HG02970 (cell line): ENCODE measurements around the gene PATL2.
"Not testable (repeated sequence)": the region's sequence is repeated elsewhere in the genome, so short reads cannot be mapped to it uniquely, and the experiment has no call there.

Experiments
- ATAC-seq: cut with Tn5 transposase; IDR thresholded peaks from one replicate; pipeline ENCODE4 v1.9.1; 2021; ENCODE audit warnings: mild to moderate bottlenecking, moderate library complexity, moderate number of reproducible peaks; ENCODE audit not compliant: unreplicated experiment, low FRiP score

Gene PATL2

DNA sequence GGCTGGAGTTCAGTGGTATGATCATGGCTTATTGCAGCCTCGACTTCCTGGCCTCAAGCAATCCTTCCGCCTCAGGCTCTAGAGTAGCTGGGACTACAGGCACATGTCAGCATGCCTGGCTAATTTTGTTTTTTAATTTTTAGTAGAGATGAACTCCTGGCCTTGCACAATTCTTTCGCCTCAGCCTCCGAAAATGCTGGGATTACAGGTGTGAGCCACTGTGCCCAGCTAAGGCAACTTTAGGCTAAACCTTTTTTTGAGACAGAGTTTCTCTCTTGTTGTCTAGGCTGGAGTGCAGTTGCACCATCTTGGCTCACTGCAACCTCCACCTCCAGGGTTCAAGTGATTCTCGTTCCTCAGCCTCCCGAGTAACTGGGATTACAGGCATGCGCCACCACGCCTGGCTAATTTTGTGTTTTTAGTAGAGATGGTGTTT, 8.9 kb upstream of the PATL2 start:
- ATAC-seq = not testable (repeated sequence)

DNA sequence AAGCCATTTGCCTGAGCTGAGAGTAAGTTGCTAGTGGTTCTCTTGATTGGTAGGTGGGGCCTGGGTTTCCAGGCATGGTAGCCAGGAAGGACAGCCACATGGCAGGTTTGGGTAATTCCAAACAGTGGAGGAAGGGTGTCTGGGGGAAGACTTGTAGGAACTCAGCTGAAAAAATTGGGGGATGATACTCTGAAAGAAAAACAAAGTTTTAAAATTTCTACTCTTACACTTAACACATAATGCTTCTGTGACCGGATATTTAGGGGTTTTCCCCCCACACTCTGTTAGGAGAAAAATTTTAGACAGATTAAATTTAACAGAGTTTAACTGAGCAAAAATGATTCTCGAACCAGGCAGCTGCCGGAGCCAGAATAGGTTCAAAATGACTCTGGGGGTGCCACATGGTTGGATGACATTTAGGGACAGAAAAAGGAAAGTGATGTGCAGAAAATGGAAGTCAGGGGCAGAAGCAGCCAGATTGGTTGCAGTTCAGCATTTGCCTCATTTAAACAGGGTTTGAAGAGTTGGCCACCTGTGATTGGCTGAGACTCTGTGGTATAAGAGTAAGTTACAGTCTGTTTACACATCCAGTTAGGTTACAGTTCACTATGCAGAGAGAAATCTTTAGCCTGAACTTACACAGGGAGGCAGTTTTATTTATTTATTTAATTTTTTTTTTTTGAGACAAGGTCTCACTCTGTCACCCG, 8.3 kb upstream of the PATL2 start:
- ATAC-seq = peak; percentile 40

DNA sequence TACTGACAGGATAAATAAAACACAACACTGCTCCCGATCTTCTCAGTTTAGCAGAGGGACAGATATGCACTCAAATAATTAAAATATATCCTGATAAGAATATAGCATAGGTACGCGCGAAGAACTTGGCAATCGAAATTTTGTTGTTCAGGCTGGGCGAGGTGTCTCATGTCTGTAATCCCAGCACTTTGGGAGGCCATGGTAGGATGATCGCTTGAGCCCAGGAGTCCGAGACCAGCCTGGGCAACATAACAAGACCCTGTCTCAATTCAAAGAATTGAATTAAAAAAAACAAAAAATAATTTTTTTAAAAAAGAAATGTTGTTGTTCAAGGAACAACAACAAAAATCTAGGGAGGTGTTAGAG, 7.8 kb upstream of the PATL2 start:
- ATAC-seq = no peak

DNA sequence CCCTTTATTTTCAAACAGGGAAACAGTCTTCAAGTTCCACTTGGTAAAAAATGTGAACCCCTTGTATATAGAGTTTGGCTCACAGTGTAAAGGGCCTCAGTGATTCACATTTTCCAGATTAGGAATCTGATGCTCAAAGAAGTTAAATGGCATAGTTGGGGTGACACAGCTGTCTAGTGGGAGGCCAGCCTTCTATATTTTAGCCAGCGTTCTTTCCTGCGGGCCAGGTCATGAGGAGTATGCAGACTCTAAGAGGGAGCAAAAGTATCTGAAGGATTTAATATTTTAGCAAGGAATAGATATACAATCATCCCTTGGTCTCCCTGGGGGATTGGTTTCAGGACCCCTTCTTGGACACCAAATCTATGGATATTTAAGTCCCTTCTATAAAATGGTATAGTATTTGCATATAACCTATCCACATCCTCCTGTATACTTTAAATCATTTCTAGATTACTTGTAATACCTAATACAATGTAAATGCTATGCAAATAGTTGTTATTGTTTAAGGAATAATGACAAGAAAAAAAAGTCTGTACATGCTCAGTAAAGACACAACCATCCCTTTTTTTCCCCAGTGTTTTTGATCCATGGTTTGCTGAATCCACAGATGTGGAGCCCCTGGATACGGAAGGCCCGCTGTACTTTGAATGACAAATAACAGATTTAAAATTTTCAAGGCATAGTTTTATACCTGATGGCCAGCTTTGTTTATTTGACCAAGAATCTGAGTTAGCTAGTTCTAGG, 7.2 kb upstream of the PATL2 start:
- no peak for ATAC-seq

DNA sequence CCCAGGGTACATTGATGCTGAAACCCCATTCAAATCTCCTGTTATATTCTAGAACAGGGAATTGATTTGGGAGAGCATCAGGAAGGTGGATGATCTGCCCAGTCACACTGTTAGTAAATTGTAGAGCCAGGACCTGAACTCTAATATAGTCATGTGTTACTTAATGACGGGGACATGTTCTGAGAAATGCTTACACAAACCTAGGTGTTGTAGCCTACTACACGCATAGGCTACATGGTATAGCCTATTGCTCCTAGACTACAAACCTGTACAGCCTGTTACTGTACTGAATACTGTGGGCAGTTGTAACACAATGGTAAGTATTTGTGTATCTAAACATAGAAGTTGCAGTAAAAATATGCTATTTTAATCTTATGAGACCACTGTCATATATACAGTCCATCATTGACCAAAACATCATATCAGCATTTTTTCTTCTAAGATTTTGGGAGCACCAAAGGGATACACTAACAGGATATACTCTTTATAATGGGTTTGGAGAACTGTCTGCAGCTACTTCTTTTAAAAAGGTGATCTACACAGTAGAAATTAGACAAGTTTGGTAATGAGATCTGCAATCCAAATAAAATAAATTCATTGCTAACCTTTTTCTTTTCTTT, 6.0 kb upstream of the PATL2 start:
- ATAC-seq = no peak

DNA sequence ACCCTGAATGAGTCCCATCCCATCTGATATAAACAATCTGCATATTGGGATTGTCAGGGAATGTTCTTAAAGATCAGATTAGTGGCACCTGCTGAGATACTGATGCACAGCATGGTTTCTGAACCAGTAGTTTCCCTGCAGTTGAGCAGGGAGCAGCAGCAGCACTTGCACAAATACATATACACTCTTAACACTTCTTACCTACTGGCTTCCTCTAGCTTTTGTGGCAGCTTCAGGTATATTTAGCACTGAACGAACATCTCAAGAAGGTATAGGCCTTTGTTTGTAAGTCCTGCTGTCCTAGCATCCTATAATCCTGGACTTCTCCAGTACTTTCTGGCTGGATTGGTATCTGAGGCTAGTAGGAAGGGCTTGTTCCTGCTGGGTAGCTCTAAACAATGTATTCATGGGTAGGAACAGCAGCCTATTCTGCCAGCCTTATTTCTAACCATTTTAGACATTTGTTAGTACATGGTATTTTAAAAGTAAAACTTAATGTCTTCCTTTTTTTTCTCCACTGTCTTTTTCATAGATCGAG, 4.7 kb upstream of the PATL2 start:
- ATAC-seq = no peak

DNA sequence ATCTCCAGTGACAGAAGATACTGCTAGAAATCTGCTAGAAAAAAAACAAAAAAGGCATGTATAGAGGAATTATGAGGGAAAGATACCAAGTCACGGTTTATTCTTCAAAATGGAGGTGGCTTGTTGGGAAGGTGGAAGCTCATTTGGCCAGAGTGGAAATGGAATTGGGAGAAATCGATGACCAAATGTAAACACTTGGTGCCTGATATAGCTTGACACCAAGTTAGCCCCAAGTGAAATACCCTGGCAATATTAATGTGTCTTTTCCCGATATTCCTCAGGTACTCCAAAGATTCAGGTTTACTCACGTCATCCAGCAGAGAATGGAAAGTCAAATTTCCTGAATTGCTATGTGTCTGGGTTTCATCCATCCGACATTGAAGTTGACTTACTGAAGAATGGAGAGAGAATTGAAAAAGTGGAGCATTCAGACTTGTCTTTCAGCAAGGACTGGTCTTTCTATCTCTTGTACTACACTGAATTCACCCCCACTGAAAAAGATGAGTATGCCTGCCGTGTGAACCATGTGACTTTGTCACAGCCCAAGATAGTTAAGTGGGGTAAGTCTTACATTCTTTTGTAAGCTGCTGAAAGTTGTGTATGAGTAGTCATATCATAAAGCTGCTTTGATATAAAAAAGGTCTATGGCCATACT, 4.1 kb upstream of the PATL2 start:
- no peak for ATAC-seq

DNA sequence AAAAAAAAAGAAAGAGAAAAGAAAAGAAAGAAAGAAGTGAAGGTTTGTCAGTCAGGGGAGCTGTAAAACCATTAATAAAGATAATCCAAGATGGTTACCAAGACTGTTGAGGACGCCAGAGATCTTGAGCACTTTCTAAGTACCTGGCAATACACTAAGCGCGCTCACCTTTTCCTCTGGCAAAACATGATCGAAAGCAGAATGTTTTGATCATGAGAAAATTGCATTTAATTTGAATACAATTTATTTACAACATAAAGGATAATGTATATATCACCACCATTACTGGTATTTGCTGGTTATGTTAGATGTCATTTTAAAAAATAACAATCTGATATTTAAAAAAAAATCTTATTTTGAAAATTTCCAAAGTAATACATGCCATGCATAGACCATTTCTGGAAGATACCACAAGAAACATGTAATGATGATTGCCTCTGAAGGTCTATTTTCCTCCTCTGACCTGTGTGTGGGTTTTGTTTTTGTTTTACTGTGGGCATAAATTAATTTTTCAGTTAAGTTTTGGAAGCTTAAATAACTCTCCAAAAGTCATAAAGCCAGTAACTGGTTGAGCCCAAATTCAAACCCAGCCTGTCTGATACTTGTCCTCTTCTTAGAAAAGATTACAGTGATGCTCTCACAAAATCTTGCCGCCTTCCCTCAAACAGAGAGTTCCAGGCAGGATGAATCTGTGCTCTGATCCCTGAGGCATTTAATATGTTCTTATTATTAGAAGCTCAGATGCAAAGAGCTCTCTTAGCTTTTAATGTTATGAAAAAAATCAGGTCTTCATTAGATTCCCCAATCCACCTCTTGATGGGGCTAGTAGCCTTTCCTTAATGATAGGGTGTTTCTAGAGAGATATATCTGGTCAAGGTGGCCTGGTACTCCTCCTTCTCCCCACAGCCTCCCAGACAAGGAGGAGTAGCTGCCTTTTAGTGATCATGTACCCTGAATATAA, 2.2 kb upstream of the PATL2 start:
- no peak for ATAC-seq

DNA sequence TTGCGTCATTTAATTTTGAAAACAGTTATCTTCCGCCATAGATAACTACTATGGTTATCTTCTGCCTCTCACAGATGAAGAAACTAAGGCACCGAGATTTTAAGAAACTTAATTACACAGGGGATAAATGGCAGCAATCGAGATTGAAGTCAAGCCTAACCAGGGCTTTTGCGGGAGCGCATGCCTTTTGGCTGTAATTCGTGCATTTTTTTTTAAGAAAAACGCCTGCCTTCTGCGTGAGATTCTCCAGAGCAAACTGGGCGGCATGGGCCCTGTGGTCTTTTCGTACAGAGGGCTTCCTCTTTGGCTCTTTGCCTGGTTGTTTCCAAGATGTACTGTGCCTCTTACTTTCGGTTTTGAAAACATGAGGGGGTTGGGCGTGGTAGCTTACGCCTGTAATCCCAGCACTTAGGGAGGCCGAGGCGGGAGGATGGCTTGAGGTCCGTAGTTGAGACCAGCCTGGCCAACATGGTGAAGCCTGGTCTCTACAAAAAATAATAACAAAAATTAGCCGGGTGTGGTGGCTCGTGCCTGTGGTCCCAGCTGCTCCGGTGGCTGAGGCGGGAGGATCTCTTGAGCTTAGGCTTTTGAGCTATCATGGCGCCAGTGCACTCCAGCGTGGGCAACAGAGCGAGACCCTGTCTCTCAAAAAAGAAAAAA, 1.4 kb upstream of the PATL2 start:
- ATAC-seq = no peak

DNA sequence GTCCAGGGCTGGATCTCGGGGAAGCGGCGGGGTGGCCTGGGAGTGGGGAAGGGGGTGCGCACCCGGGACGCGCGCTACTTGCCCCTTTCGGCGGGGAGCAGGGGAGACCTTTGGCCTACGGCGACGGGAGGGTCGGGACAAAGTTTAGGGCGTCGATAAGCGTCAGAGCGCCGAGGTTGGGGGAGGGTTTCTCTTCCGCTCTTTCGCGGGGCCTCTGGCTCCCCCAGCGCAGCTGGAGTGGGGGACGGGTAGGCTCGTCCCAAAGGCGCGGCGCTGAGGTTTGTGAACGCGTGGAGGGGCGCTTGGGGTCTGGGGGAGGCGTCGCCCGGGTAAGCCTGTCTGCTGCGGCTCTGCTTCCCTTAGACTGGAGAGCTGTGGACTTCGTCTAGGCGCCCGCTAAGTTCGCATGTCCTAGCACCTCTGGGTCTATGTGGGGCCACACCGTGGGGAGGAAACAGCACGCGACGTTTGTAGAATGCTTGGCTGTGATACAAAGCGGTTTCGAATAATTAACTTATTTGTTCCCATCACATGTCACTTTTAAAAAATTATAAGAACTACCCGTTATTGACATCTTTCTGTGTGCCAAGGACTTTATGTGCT, 721 bp upstream of the PATL2 start:
- ATAC-seq = peak; percentile 22

DNA sequence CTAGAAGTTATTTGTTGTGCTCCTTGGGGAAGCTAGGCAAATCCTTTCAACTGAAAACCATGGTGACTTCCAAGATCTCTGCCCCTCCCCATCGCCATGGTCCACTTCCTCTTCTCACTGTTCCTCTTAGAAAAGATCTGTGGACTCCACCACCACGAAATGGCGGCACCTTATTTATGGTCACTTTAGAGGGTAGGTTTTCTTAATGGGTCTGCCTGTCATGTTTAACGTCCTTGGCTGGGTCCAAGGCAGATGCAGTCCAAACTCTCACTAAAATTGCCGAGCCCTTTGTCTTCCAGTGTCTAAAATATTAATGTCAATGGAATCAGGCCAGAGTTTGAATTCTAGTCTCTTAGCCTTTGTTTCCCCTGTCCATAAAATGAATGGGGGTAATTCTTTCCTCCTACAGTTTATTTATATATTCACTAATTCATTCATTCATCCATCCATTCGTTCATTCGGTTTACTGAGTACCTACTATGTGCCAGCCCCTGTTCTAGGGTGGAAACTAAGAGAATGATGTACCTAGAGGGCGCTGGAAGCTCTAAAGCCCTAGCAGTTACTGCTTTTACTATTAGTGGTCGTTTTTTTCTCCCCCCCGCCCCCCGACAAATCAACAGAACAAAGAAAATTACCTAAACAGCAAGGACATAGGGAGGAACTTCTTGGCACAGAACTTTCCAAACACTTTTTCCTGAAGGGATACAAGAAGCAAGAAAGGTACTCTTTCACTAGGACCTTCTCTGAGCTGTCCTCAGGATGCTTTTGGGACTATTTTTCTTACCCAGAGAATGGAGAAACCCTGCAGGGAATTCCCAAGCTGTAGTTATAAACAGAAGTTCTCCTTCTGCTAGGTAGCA, 657 bp downstream of the PATL2 start:
- ATAC-seq = no peak

DNA sequence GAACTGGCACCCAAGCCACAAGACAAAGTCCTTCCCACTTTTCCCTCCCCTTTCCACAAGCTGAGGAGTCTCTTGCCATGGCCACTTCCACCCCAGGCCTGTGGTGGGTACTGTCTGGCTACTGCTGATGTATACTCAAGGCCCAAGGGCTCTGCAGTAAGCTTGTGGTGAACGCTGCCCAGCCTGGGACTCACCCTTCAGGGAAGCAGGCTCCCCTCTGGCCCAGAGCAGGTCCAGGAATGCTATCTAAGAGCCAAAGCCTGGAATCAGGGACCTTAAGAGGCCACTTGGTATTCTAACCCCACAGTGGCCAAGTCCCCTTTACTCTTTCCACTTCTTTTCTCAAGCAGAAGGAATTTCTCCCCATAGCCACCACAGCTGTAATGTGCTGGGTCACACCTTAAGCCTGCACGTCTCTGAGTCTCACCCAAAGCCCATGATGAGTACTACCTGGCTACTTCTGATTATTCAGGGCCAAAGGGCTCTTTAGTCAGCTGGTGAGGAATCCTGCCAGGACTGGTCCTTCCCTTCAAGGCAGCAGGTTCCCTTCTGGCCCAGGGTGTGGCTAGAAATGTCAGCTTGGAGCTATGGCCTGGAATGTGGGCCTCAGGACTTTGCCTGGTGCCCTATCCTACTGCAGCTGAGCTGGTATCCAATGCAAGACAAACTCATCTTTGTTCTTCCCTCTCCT, 4.0 kb downstream of the PATL2 start:
- no peak for ATAC-seq

DNA sequence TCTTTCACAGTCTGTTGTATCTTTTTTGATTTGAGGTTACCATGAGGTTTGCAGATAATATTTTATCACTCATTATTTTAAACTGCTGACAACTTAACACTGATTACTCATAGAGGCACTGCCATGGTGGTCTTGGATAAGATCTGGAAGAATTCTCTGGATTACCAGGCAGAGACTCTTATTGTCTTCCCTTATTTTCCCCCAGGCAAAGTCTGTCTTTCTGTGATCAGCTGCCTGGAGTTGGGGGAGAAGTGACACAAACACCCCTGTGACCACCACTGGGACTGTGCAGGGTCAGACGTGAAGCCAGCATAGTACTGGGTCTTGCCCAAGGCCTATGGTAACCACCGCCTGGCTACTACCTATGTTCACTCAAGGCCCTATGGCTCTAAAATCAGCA, 4.7 kb downstream of the PATL2 start:
- ATAC-seq = no peak

DNA sequence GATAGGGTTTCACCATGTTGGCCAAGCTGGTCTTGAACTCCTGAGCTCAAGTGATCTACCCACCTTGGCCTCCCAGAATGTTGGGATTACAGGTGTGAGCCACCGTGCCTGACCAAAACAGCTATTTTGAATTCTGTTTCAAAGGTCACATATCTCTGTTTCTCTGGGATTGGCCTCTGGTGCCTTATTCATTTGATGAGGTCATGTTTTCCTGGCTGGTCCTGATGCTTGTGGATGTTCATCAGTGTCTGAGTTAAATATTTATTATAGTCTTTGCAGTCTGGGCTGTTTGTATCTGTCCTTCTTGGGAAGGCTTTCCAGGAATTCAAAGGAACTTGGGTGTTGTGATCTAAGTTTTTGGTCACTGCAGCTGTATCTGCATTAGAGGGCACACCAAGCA, 5.1 kb downstream of the PATL2 start:
- ATAC-seq = no peak

DNA sequence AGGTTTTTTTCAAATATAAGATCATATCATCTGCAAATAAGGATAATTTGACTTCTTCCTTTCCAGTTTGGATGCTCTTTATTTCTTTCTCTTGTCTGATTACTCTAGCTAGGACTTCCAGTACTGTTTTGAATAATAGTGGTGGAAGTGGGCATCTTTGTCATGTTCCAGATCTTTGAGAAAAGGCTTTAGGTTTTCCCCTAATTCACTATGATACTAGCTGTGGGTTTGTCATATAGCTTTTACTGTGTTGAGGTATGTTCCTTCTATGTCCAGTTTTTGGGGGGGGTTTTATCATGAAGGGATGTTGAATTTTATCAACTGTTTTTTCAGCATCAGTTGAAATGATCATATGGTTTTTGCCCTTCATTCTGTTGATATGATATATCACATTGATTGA, 10.4 kb downstream of the PATL2 start:
- ATAC-seq = not testable (repeated sequence)

DNA sequence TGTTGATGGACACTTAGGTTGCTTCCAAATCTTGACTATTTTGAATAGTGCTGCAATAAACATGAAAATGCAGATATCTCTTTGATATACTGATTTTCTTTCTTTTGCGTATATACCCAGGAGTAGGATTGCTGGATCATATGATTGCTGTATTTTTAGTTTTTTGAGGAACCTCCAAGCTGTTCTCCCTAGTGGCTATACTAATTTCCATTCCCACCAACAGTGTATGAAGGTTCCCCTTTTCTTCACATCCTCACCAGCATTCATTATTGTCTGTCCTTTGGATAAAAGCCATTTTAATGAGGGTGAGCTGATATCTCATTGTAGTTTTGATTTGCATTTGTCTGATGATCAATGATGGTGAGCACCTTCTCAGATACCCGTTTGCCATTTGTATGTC, 12.5 kb downstream of the PATL2 start:
- ATAC-seq = no peak

DNA sequence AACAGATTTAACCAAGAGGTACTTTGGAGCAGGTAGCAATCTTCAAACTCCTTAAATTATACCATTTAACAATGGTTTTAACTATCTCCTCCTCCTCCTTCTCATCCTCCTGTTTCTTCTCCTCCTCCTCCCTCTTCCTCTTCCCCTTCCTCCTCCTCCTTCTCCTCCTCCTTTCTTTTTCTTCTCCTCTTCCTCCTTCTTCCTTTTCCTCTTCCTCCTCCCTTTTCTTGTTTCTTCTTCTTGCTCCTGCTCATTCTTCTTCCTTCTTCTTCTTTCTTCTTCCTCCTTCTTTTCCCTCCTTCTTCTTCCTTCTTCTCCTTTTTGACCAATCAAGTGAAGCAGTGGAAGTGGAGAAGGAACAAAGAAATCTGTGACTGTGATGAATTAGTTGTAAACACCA, 14.1 kb downstream of the PATL2 start:
- no peak for ATAC-seq
